GM13976 (cell line): Measurements from ENCODE around the gene RNASE11.

Experiments
- DNase-seq: peaks from one replicate; pipeline ENCODE4 v3.0.0; 2012; ENCODE audit warnings: low spot score
- in situ Hi-C: fragments of 300-500 bp; cut with MboI; formaldehyde crosslinking; loops from one replicate; pipeline ENCODE4 v1.12.0; 2022; ENCODE audit warnings: low sequenced_read_pairs, mixed read lengths, inconsistent platforms; ENCODE audit not compliant: unreplicated experiment
- TF ChIP-seq, protein P1 (sequence below): IDR thresholded peaks from 2 replicates; pipeline ENCODE4 v1.5.1; 2012; ENCODE audit warnings: borderline replicate concordance, mild to moderate bottlenecking; ENCODE audit not compliant: insufficient read depth; ENCODE audit errors: extremely low read depth, missing control alignments, control extremely low read depth

Gene RNASE11

DNA sequence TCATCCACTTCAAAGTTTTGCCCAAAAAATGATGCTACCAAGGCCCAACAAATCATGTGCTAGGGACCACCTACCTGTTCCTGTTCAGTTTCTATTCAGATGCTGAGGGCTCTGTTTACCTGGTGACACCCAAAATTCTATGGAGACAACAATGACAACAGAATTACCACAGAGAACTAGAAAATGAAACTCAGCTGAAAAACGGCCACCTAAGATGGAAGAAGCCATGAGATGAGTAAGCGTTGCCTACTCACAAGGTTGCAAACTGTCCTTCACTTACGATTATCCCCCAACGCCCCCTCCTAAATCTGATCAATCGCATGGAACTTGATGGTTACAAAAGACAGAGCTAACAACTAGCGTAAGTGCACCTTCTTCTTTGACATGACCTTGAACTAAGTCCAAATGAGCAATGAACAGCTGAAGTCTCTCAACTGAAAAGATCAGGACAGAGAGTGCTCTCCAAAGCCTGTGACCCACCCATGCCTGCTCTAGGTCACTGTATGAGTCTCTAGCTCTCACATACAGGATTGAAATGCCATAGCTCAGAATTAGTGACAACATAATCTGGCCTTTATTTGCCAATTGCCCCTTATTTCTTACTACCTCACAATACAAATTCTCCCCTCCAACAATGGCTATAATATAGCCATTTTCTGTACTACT lies at the start of gene RNASE11:
Gene RNASE11 (minus strand): TSS at position 513 of the 666 bp plus-strand sequence.
- DNase-seq, result no peak
- in situ Hi-C loops, result no loop called here
- TF ChIP-seq, protein P1, sequence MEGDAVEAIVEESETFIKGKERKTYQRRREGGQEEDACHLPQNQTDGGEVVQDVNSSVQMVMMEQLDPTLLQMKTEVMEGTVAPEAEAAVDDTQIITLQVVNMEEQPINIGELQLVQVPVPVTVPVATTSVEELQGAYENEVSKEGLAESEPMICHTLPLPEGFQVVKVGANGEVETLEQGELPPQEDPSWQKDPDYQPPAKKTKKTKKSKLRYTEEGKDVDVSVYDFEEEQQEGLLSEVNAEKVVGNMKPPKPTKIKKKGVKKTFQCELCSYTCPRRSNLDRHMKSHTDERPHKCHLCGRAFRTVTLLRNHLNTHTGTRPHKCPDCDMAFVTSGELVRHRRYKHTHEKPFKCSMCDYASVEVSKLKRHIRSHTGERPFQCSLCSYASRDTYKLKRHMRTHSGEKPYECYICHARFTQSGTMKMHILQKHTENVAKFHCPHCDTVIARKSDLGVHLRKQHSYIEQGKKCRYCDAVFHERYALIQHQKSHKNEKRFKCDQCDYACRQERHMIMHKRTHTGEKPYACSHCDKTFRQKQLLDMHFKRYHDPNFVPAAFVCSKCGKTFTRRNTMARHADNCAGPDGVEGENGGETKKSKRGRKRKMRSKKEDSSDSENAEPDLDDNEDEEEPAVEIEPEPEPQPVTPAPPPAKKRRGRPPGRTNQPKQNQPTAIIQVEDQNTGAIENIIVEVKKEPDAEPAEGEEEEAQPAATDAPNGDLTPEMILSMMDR, result no peak

DNA sequence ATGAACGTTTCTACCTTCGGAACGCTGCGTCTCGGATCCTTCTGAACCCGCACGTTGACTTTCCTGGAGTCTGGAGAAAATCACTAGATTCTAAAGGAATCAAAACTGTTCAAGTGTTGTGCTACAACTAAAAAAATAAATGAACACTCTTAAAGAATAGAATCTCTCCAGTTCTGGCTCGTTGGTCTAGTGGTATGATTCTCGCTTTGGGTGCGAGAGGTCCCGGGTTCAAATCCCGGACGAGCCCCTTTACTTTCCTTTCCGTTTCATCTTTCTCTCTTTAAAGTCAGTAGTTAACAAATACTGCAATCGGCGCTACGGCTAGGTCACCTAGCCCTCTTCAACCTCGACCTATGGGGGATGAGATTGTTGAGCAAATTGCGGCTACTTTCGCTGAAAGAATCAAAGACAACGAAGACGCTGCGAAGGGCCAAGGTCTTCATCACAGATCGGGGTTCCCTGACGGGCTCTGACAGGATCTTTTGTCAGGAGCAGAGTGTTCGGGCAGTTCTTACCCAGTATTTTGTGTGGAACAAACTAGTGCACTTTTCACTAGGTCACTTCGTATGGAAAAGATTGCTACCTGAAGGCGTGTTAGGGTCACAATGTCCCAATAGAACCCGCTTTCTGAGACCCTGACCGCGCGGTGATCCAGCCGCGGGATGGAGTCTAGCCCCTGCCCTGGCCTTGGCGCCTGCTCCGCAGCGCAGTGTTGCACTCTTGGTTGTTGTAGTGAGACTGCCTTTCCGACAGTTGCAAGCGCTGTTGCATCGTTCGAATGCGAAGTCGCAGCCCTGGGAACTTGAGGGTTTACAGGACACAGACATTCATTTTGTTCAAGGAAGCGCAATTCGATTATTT lies 45.3 kb upstream of the RNASE11 start:
- TF ChIP-seq, protein P1, result no peak
- in situ Hi-C loops, result loop anchor here (10.0 kb wide), 1 partner anchor 52 kb away; the partner anchor contains the start of genes ANG and RNASE4
- peak; percentile 80 for DNase-seq

DNA sequence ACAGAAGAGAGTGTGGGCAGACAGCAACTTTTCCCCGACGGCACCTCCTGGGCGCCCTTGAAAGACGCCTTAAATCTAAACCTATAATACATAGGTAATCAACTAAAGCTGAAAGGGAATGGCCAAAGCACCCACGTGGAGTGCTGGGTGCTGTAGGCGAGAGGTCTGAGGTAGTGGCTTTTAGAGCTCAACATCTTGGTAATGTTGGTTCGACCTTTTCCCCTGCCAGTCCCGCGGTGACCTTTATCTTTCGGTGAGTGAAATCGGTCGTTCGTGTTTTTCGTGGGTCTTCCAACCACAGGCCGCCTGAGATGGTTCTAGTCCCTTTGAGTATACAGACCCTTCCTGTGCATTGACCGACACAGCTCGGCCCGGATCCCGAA lies 44.6 kb upstream of the RNASE11 start:
- DNase-seq, result no peak
- TF ChIP-seq, protein P1, result no peak
- in situ Hi-C loops, result loop anchor here (10.0 kb wide), 1 partner anchor 52 kb away; the partner anchor contains the start of genes ANG and RNASE4

DNA sequence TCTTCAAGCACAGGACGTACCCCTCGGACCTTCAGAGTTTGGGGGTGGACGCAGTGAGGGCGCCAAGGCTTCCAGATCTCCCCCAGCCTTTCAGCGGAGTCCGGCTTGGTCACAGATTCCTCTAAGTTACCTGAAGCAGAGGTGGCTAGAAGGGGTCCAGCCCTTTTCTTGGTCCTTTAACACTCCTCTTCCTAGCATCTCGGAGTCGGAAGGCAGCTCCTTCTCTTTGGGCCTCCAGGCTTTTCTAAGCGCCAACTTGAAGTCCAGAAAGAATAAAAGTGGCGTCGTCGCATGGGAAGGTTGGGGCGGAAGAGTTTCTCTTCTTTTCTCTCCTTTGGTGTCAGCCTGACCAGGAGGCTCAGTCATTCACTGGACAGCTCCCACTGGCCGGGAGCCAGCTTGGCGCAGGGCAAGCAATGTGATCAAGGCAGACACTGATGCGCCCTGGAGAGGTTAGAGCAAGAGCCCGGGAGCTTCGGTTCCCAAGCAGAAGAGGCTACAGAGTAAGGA lies 44.1 kb upstream of the RNASE11 start:
- DNase-seq, result no peak
- TF ChIP-seq, protein P1, result no peak
- in situ Hi-C loops, result loop anchor here (10.0 kb wide), 1 partner anchor 53 kb away; the partner anchor contains the start of genes ANG and RNASE4

DNA sequence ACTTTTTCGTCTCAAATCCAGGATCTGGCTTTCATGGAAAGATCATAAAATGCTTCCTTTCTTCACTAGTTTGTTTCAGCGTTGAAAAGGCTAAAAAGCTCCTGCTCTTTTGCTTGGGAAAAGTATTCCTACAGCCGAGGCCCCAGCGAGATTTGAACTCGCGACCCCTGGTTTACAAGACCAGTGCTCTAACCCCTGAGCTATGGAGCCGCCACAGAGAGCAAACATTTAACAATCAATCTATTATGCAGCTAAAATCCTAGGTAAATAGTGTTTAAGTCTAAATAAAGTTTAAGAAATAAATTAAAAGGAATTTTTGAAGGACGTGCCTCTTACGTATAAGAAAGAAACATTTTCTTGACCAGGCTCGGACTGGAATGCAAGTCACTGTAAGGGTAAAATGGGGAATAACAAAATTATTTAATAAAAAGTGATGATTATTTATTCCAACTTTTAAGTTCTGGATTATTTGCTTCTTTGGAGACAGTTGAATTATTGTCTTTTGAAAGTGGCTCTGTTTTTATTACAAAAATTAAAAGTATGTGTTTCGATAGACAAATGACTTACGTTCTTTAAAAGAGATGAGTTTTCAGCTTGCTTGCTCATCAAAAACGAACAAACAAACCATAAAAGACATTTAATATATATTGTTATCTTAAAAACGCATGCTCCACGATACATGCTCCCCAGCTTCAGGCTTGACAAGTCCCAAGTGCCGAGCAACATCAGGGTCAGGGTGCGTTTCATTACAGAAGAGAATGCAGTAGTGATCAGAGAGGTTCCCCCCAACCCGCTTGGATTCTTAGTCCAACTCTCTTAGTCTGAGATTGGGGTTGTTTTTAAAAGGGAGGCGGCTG lies 43.5 kb upstream of the RNASE11 start:
- in situ Hi-C loops, result loop anchor here (10.0 kb wide), 1 partner anchor 54 kb away; the partner anchor contains the start of genes ANG and RNASE4
- TF ChIP-seq, protein P1, result no peak
- no peak for DNase-seq
